HG03558 (cell line): ENCODE results near the gene CARMIL1.

ENCODE experiments used
- ATAC-seq: cut with Tn5 transposase; IDR thresholded peaks from one replicate; pipeline ENCODE4 v1.9.1; 2021; ENCODE audit warnings: moderate number of reproducible peaks; ENCODE audit not compliant: unreplicated experiment; ENCODE audit errors: extremely low read depth

CARMIL1 gene

DNA sequence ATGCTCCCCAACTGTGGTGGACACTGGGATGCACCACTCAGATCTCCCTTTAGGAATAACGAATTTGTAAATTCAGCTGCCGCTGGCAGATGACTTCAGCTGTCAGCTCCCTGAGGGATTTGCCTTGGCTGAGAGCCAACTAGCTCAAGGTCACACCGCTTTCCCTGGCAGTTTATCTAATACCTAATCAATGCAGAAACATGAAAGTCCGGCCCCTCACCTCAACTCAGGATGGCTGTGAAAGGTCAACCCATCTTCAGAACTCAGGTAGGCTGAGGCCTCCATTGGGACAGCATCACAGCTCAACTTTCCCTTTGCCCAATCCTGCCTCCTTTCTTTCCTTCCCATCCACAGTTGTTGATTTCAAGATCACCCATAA, 350.0 kb downstream of the CARMIL1 start:
- no peak for ATAC-seq

DNA sequence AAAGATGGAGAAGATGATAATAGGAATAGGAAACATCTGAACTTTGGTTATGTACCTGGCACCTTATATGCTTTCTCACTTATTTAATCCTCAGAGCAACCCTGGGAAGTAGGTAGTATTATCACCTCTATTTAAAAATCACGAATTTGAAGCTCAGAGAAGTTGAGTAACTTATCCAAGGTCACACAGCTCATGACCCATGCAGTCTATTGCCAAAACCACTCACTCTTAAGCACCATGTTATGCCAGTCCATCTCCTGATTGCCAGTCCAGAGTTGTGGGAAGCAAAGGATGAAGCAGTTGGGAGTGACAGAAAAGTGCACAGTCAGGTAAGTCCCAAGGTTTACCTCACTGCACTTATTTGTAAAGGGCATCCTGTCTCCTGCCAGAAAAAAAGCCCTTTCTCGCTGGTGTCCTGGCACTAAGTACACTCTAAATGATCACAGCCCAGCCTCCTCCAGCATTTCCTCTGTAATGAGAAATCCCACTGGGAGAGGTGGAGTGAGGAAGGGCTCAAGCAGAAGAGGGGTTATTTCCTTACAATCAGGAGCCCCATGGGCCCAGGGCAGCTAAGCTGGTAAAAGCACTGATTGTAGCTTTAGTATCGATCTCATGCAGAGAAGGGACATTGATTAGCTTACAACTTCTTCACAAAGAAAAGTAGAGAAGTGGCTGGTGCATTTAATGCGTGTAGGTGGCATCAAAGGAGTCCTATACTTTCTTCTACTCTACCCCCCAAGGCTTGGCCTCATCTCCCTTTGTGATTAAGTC, 351.5 kb downstream of the CARMIL1 start:
- no peak for ATAC-seq

DNA sequence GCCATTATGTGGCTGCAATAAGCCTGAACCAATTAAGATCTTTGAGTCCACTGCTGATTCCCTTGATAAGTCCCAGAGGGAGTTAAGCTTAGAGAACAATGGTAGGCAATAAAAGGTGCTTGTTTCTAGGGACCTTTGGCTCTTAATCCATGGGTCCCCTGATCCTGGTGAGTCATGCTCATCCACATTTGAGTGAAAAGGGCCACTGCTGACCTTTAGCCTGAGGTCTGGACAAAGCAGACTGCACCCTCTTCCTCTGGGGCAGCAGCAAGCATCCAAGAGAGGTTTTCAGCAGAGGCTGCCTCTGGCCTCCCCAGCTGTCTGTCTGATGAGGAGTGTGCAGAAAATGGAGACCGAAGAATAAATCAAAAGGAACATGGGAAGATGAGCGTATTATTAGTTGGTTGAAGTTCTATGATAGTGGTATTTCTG, 356.7 kb downstream of the CARMIL1 start:
- no peak for ATAC-seq

DNA sequence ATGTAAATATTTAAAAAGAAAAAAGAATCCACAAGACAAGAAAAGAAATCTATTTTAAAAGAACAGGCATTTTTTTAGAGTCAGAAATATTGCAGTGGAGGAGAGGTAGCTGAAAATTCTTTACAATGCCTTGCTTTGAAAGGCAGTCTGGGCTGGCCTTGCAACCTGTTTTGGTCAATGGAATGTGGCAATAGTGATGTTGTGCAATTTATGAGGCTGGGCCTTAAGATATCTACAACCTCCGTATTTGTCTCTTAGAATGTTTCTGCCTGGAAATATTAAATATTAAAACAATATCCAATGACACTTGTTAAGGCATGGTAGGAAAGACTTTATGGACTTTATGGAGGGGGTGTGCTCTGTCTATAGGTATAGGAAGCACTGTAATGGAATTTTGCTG, 358.0 kb downstream of the CARMIL1 start:
- ATAC-seq, result no peak

DNA sequence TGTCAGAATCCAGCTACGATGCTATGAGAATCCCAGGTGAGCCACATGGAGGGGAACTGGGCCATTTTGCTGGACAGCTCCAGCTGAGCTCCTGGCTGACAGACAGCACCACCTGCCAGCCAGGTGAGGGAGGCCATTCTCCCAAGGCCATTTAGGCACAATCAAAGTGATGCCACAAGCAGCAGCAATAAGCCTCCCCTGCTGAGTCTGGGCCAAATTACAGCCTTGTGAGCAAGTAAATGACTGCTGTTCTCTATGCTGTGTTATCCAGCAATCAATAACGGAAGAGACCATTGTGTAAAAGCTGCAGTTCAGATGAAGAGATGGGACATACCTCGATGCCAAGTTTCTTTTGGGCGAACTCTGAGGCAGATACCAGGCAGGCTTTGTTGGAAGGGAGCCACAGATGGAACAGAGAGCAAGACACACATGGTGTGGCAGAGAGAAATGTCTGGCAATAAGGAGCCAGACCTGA, 358.8 kb downstream of the CARMIL1 start:
- ATAC-seq, result no peak

DNA sequence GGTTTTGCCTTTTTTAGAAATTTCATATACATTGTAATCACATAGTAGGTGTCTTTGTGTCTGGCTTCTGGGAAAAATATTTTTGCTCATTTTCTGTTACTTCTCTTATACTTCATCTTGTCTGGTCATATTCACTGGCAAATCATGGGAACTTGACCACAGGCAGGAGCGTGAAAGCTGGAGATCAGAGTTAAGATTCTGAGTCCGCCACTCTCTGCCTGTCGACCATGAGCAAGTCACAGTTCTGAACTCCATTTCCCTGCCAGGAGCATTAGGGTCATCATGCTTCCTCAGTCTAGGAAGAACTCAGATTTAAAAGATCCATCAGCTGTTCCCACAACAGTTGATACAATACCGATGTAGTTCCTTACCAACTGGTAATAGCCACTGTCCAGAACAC, 360.5 kb downstream of the CARMIL1 start:
- ATAC-seq, result no peak

DNA sequence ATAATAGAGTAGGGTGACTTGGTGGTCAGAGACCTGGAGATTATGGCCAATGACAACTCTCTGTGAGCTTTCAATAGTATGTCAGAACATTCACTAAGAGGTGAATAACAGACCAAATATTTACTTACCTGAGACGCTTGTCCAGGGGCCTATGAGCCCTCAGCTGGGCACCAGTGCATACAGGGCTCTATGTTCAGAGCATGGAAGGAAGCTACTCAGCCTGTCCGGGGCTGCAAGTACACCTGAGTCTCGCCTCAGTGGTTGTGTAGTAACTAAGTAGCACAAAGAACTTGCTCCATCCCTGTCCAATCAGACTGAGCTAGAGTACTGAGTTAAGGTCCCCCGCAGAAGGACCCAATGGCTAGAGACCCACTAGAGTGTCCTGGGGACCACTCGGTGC, 361.3 kb downstream of the CARMIL1 start:
- ATAC-seq, result no peak

DNA sequence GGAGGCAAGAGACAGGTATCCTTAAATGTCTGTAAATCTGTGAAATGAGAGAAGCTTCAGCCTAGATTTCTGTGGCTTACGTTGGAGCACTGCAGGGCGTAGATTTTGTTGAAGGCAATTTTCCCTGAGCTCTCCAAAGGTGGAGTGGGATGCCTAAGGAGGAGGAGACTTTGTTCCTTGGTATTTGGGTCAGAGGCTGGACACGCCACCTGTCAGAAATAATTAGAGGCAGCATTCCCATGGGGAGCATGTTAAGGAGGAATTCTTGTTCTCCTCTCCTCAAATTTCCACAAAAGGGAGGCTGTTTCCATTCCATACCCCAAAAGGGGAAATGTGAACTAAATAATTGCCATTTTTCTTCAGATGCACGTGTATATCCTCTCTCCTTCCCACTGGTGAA, 361.7 kb downstream of the CARMIL1 start:
- no peak for ATAC-seq

DNA sequence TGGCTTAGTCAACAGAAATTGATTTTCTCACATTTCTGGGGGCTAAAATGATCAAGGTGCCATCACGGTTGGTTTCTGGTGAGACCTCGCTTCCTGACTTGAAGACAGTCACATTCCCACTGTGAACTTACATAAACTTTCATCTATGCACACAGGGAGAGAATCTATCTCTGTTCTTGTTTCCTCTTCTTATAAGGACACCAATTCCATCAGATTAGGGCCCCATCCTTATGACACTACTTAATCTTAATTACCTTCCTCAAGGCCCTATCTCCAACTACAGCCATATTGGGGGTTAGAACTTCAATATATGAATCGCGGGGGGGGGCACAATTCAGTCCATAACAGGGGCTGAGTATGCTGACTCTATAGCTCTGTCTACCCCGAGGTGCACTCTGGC, 362.2 kb downstream of the CARMIL1 start:
- no peak for ATAC-seq

DNA sequence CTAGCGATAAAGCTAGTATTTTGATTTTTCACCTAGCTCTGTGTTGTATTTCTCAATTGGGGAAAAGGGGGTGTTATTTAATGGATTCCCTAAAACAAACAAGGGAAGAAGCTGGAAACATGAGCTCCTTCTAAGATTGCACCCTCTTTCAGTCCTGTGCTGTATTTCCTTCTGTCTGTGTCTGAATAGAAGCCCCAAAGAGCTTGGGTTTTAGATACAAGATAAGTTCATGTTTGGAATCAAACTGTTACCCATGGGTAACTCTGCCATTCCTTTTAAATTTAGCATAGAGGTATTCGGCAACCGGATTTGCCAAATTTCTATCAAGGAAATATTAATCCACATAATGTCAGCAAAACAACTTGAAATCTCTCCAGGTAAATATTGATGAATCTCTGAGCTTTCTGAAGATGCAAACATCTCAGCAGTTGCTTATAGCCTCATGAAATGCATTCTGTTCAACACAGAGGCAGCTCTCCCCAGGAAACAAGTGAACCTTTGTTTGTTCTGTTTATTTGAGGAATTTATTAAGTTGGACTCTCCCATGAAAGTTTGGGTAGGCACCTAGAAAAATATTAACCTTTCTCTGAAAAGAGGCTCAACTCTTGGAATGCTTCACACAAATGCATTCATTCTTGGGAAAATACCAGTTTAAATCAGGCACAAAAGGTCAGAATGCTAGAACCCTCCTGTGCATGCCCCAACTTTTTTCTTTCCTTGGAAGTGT, 362.9 kb downstream of the CARMIL1 start:
- no peak for ATAC-seq

DNA sequence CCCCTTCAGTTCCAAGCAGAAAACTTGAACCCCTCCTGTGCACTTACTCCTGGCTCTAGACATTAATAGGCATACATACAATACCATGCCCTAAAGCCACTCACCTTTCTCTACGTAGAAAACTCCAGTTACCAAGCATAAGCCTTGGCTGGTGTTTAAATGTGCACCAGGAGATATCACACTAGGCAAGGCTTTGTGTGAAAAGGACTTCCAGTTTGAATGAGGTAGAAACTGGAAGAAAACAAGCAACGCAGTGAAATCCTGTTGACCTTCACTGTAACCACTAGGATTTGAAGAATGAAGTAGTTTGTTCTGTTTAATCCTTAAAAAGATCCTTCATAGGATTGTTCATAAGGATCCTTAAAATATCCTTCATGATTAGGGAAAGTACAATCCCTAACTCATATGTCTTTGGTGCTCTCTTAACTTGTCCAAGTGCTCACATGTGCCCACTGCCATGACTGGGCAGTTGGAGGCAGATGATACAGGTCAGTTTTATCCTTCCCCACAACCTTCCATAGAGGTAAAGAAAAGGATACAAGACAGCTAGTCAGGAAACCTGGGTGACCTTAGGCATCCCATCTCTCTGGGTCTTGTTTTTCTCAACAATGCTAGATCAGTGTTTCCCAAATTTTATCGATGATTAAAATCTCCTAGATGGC, 363.6 kb downstream of the CARMIL1 start:
- ATAC-seq, result no peak

DNA sequence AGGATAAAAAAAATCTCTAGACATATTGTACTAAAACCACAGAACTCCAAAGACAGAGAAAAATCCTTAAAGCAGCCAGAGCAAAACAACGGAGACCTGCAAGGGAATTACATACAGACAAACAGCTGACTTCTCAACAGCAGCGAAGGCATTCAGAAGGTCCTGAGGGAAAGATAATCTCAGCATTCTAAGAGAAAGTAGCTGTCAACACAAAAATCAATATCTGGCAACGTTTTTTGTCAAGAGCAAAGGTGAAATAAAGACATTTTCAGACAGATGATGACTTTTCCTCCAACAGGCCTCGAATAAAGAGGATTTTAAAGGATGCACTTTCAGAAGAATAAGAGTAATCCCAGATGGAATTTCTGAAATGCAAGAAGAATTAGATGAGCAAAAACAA, 366.7 kb downstream of the CARMIL1 start:
- no peak for ATAC-seq

DNA sequence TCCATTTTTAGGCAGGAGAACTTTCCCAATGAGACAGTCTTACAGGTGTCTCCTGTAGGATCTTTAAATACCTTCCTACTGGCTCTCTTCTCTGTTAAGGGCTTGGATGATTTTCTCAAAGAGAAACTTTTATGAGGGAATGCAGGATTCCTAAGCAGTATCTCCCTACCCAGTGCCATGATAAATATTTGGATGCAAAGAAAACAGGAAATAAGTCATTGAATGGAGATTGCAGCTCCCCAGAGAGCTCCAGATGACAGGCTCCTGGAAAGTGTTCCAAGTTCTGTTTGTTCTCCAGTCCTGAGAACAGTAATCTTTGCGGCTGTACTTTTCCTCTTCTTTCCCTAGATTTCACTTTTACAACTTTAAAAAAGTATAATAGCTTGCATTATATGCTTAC, 370.4 kb downstream of the CARMIL1 start:
- no peak for ATAC-seq

DNA sequence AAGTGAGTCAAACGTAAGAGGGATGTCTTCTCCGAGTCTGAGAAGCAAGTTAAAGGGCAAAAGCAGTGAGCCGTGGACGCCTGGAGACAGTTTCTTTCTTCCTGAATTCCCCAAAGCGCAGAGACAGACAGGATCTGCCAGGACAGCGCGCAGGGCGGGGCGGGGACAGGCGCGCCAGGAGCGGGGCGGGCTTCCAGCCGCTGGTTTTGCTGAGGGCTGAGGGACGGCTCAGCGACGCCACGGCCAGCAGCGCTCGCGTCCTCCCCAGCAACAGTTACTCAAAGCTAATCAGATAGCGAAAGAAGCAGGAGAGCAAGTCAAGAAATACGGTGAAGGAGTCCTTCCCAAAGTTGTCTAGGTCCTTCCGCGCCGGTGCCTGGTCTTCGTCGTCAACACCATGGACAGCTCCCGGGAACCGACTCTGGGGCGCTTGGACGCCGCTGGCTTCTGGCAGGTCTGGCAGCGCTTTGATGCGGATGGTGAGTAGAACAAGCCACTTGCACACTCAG, 372.9 kb downstream of the CARMIL1 start, which contains the start of gene SCGN:
Gene SCGN, plus strand, starts transcription at position 209 of the 509 bp plus-strand sequence. Its CDS starts 189 bp downstream, at position 398.
- ATAC-seq, result no peak

DNA sequence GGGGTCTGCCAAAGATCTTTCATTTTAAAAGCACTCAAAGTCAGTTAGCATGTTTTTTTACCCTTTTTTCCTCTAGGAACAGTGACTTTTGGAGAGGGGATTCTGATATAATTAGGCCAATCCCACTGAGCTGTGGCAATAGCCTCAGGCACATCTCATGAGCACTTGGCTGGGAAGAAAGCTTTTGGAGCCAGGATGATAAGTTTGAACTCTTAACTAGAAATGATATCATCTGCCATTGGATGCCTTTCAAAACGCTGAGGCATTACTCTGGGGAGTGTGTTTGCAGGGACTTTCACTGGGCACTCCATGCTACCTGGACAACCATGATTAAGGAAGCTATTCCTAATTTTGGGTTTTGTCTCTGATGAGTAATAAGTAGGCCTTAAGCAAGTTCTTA, 376.5 kb downstream of the CARMIL1 start:
- no peak for ATAC-seq

DNA sequence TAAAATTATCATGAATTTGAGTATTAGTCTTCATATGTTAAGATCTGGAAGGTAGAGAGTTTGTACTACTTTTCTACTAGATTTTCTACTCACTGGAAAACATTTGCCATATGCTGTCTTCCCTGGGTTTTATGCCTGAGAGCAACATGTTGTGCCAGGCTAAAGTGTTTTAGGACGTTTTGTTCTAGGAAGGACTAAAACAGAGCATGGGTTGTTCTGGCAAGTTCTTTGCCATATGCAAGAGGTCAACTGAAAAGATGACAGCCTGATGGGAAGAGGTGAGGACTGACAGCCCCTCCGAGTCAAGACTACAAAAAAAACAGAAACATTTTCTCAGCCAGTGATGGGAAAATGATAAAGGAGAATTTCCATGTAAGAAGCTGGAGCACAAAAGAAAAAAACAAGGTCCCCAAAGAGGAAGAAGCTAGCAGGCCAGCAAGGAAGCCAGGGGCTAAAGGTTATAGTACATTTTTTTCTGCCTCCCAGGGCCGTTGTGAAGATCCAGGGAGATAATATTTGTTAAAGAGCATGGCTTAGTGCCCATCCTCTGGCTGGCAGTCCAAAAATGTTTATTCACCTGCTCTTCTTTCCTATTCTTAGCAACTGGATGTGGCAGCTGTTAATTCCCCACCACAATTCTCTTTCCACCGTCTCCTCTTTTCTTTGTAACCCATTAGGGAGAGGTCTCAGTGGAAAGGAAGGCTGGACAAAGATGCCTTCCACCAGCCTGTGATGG, 380.6 kb downstream of the CARMIL1 start:
- ATAC-seq, result no peak

DNA sequence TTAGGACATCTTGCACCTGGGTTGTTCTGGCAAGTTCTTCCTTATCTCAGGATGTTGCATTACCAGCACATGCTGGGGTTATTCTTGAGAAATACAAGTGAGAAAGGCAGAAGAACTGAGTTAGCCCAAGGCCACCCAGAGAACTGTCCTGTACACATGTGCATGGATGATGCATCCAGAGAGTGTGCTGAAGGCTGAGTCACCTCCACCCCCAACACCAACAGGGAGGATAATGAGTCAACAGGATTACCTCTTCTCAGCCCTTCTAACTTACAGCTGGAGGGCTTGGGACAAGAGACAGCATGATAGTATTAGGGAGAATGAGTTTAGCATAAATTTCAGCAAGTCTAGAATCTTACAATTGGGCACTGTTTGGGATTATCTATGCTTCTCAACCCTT, 381.3 kb downstream of the CARMIL1 start:
- no peak for ATAC-seq

DNA sequence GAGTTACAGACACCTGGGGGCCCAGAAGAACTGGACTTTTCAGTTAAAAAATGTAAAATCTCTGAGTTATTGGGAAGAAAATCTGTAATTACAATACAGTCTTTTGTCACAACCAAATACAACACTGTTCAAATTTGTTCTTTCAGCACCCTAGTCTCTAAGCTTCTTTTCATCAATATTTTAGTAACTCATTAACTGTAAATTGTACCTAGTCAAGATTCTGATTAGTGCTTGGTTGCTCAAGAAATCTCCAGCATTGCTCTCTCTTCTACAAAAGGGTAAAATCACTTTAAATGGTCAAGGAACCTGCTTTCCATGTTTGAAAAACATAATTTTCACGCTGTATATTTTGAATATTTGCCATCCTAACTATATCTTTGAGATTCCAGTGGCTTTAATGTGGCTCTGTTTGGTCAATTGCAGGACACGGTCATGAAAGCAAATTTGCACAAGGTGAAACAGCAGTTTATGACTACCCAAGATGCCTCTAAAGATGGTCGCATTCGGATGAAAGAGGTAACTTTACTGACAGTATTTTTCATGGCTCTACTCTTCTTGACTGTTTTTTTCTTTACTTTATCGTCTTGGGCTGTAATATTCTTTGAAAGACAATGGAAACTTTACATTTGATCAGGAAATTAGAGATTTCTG, 382.1 kb downstream of the CARMIL1 start:
- no peak for ATAC-seq

DNA sequence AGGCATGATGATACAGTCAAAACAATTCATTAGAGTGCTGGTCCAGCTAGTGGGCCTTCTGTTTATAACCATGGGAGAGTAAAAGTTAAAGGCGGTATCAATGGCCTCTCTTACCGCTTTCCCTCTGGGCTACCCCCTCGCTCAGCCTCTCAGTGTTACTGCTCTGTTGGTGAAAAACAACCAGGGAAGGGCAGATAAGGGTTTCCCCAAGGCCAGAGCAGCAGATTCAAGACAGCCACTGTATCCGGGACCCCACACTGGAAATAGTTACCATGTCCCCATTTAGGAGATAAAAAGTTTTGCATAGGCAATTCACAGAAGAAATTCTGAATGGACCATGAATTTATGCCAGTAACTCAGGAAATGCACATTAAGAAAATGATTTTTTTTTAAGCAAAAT, 386.3 kb downstream of the CARMIL1 start:
- no peak for ATAC-seq

DNA sequence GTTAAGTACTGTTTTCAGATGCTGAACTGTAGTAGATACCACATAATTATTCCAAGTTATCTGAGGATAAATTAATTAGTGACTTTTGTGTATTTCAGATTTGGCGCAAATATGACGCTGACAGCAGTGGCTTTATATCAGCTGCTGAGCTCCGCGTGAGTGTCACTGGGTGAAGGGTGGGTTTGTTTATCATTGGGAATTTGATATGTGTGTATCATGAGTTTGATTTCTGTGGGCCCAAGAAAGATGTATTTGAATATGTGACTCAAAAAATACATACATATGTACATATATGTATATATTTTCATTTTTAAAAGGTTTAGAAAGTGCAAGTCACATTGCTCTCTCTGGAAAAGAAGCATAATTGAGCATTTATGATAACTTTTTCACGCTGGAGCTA, 390.2 kb downstream of the CARMIL1 start:
- ATAC-seq, result no peak
